Measurements from ENCODE around the gene SLC44A1.

DNA sequence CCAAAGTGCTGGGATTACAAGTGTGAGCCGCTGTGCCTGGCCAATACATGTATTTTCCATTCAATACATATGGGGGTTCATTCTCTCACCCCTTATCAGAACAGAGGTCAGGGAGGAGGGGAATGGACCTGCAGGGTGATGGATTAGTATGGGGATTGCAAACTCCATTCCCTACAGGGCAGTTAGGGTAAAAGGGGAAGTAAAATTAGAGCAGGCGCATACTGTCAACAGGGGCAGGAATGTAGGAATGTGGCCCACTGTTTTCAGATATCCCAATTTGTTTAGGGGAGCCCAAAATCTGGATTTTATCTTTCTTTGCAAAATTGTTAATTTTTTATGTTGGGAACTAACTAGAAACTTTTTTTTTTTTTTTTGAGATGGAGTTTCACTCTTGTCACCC lies 46.4 kb upstream of the SLC44A1 start:
- TF ChIP-seq CTCF (IDR thresholded peaks at IDR 0.05) (no peak), POLR2A (IDR thresholded peaks at IDR 0.05) (no peak)

Data from upper lobe of left lung (tissue), 4 donors.